Left kidney (tissue), 2 donors: Measurements from ENCODE around the gene TTC39B. TPM values are rescaled to one million over a fixed set of nuclear protein-coding genes. Genes with fewer than 3 reads are reported as not detected.
"Not testable (repeated sequence)": the region's sequence is repeated elsewhere in the genome, so short reads cannot be mapped to it uniquely, and the experiment has no call there.

ENCODE experiments used
- DNase-seq: peaks from one replicate; pipeline ENCODE4 v3.0.0-alpha.2; 2013
- polyA plus RNA-seq: library from polyadenylated mRNA; unstranded; fragments of 120-200 nt; gene quantifications from one replicate; pipeline ENCODE4 v1.2.1, GENCODE V29; 2013; ENCODE audit not compliant: insufficient read length

The TTC39B gene
- polyA plus RNA-seq, 1 donor, result 11.9 TPM

DNA sequence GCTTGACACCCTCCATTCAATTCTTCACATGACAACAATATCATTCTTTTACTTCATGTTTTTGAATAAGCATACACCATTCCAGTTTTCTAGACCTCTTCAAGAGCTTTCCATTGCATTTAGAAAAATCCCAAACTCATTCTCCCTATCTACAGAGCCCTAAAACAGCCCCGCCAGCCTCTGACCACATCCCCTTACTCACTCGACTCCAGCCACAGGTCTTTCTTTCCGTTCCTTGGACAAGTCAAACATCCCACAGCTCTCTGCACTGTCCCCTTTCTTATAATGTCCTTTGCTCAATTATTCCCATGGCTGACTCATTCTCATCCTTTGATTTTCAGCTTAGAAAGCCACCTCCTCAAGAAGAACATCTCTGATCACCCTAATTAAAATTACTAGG is 38.2 kb downstream of the TTC39B start:
- no peak for DNase-seq

DNA sequence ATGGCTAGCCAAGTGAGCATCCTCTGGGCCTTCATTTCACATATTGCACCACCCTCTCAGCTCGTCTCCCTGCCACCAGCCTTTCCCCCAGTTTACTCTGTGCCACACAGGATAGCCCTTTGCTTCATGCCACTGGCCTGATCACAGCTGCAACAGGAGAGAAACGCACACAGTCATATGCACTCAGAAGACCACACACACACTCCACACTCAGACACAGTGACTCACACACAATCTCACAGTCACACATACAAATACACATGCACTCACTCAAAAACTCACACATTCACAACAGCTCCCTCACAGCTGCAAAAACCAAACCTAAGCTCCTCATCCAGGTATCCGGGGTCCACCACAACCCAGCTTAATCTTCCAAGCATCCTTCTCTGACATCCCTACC is 38.7 kb downstream of the TTC39B start:
- no peak for DNase-seq

DNA sequence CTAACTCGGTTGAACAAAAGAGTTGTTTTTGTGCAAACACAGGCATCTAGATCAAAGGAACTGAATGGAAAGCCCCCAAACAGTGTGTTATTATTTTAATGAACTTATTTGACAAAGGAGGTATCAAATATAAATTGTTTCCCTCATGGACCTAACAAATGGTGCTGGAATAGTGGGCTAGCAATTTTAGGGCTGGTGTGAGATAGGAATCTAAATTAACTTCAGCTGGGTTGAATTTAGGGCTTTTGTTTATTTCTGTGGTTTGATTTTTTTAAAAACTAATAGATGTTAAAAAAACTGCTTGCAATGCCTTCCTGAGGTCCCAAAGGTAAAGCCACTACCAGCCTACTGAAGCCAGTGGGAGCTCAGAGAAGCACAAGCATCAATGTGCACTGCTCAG is 42.1 kb downstream of the TTC39B start:
- DNase-seq, result no peak

DNA sequence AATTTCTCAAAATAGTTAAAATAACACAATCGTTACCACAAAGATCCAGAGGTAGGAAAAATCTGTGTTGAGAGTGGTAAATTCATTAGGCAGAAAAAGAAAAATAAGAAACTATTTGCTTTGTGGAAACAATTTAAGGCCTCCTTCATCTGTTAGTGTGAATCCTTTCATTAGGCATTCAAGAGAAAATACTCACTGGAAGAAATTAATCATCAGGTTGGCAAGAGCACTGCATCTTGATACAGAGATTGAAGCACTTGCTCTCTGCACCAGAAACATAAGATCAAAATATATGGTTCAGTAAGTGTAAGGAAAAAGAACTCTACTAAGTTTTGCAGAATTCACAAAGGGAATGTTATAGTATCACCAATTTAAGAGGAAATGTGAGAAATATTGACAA is 44.4 kb downstream of the TTC39B start:
- DNase-seq, result no peak

DNA sequence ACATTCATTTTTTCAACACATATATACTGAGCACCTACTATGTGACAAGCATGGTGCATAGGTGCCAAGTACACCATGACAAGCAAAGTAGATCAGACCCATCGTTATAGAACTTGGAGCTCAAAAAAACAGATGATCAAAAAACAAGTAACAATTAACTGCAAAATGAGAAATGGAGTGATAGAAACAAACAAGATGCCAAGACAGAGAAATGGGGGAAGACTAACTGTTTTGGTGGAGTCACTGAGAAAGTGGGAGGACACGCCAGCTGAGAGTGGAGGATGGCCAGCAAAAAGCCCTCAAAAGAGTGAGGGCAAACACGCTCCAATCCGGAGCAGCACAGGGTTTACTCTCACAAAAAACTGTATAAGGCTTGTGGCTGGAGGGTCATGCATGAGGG is 50.6 kb downstream of the TTC39B start:
- no peak for DNase-seq

DNA sequence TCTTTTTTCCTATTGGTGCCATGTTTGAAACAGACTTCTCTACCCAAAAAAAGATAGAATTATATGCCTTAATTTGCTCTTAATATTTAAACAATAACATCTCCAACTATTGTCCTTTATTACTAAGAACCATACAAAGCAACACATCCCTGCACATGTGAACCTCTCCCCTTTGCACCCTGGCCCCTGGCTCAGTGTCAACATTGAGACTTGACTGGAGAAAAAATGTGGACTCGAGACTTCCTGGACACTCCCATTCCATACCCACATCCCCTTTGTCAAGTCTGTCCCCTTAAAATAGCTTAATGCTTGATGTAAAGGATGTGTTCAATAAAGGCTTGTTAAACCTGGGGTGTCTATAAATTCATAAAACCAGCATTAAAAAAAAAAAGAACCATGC is 53.2 kb downstream of the TTC39B start:
- DNase-seq, result no peak

DNA sequence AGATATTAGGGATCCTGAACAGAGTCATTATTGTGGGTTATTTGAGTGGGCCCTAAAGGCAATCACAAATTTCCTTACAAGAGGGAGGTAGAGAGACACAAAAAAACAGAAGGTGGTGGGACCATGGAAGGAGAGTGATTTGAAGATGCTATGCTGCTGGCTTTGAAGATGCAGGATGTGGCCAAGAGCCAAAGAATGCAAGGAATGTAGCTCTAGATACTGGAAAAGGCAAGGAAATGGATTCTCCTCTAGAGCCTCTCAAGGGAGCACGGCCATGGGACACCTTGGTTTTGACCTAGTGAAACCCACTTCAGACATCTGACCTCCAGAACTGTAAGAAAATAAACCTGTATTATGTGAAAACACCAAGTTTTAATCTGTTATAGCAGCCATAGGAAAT is 53.8 kb downstream of the TTC39B start:
- no peak for DNase-seq

DNA sequence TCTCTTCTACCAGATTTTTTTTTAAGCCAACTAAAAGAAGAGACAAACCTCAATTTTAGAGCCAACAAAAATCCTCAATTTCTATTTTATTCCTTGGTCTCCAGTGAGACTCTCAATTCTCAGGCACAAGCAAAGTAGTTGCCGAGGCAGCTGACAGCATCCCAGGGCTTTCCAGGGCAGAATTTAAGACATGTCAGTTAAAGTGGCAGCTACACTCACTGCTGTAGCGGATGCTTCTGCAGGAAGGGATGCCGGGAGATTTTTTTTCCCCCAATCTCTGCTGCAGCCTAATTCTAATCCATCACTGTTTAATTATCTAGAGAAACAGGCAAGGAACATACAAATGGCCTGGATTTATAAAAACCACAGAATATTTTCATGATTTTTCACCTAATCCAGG is 57.0 kb downstream of the TTC39B start:
- DNase-seq, result no peak

DNA sequence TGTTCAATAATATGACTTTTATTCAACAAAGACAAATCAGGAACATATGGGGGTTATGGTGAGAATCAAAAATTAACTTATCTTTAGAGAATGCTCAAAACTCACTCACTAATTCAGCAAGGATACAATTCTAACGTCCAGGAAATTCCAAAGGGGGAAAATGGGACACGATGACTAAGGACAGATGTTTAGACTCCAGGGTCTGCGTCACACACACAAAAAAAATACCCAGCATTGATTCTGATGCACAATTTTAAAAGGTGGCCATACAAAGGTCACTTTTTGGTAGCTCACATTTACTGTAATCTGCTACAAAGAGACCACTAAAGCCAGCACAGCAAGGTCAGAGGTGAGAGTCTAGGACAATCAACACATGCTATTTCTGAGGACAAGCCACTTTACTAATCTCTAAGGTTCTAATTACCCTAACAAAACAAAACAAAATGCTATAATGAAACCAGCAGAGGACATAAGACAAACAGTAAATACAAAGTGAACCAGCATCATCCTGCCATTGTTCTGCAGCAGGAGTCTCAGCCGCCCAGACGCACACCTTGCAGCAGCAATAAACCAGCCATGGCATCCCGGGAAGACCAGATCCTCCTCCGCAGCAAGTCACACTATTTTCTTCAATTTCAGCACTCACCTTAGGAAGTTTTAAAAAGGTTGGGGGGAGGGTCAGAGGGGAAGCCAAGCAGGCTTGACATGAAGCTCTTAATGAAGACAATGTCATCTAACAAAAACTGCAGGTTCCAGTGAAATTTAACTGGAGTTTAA is 57.8 kb downstream of the TTC39B start:
- peak; percentile 31 for DNase-seq

DNA sequence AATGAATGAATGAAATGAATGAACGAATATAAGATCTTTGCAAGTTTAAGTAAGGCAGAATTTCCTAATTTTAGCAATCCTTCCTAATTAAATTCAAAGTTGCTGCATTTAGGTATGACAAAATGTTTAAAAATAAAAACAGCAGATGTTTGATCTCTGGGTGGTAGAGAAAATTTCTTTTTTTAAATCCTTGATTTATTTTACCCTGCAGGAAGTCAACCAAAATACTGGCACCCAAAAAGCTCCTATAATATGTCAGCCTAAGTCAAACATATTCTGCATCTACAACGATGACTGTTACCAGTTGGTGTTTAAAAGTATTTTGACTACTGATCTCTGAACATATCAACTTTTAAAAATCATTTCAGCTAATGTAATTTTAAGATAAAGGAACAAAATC is 58.4 kb downstream of the TTC39B start:
- no peak for DNase-seq

DNA sequence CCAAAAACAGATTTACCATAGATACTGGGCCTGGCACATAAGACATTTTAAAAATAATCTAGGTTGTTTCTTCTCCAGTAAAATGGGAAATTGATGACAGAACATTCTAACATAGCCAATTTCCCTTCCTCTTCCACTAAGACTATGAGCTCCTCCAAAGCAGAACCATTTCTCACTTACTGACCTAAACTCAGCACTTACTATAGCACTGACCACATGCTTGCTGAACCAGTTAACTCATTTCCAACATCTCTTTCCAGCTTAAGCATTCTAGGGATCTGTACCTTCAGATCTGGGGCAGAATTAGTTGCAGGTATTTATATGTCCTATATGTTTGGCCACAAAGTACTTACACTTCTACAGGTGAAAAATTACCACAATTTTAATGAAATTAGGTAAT is 58.9 kb downstream of the TTC39B start:
- no peak for DNase-seq

DNA sequence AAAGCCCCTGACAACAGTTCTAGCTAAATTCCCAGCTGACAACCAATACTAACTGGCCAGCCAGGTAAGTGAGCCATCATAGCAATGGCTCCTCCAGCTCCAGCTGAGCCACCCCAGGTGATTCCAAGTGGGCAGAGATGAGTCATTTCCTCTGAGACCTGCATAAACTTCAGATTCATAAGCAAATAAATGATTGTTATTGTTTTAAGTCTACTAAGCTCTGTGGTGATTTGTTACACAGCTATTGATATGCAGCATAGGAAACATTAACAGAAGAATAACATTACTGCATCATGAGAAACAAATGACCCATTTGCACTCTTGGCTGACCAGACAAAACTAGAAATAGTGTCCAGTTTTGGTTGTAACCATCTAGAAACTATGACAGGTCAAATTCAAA is 60.3 kb downstream of the TTC39B start:
- no peak for DNase-seq

DNA sequence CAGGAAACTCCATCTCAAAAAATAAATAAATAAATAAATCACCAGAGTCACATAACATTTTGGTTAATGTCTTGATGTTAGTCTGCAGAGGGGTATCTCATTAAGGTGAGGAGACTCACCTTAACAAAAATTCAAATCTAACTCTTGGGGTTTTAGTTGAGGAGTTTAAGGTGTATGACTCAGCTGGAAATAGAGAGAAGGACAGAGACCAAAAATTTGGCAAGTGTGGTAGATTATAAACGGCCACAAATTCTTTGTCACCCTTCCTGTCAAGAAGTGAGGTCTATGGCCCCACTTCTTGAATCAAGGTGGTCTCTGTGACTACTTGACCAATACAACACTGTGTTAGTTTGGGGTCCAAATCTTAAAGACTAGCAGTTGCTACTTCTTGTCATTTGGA is 60.8 kb downstream of the TTC39B start:
- no peak for DNase-seq

DNA sequence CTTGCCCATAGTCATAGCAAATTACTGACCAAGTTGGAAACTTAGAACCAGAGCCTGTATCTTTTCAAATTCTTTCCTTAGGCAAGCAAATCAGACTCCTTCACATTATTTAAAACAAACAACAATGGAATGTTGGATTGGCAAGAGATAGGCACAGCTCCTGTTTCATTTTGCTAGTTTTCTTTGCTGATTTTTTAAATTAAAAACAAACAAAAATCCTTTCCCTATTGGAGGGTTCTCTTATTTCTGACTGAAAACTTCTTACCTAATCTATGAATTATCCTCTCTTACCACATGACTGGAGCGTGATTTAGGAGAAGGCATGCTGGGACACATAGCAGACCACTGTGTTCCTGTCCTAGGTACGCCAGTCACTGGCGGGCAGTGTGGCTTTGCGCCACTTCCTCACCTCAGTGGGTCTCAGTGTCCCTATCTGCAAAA is 63.0 kb downstream of the TTC39B start:
- no peak for DNase-seq

DNA sequence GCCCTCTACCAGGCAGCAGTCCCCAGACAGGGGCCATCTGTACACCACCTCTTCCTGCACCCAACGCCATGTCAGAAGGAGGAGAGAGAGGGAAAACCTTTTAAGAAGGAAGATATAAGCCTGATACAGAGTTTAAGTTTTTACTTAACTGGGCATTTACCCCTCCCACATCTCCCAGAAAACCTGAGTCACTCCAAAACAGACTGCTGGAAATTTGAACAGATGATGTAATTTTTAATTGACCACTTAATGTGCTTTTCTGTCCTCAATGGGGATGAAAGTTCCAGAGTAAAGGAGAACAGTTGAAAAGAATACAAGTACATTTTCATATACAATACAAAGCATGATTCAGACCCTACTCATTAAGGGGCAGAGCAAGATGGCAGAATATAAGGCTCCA is 63.9 kb downstream of the TTC39B start:
- DNase-seq, result no peak

DNA sequence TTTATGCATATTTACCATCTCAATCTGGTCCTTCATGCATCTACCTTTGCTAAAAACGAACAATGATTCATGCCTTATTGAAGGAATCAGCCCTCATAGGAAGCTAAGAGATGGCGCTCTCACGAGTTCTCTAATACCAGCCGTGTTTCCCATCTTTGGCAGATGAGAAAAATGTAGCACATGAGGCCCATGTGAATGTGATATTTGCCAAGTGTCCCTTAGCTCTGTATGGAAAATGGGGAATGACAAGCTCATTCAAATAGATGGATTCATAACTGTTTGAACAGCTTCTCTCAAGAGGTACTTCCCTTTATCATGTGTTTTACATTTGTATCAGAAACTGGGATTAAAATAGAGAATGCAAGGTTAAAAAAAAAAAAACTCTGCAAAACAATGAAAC is 66.1 kb downstream of the TTC39B start:
- DNase-seq, result no peak

DNA sequence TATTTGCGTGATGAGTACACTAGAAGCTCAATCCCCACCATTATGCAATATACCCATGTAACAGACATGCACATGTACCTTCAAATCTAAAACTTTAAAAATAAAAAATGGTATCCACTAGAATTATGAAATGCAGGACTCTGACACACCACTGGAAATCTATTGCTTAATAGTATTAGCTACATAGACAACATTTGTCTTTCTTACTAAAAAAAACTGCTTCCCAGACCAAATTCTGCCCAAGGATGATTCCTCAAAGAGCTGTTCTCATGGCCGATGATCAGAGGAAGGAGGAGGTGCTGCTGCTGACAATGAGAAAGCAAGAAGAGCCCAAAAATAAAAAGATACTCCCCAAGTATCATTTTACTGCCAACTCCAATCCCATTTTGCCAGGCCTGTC is 67.2 kb downstream of the TTC39B start:
- DNase-seq, result no peak

DNA sequence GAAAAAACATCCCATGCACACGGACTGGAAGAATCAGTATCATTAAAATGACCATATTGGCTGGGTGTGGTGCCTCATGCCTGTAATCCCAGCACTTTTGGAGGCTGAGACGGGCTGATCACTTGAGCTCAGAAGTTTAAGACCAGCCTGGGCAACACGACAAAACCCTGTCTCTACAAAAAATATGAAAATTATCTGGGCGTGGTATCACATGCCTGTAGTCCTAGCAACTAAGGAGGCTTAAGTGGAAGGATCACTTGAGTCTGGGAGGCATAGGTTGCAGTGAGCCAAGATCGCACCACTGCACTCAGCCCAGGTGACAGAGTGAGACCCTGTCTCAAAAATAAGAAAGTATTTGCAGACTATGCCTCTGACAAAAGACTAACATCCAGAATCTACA is 68.4 kb downstream of the TTC39B start:
- DNase-seq, result no peak

DNA sequence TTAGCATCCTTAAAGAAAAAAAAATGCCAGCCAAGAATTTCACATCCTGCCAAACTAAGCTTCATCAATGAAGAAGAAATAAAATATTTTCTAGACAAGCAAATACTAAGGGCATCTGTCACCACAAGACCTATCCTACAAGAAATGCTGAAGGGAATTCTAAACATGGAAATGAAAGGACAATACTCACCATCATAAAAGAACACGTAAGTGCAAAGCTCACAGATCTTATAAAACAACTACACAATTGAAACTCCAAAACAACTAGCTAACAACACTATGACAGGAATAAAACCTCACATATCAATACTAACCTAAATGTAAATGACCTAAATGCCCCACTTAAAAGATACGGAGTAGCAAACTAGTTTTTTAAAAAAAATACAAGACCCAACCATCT is 71.4 kb downstream of the TTC39B start:
- no peak for DNase-seq

DNA sequence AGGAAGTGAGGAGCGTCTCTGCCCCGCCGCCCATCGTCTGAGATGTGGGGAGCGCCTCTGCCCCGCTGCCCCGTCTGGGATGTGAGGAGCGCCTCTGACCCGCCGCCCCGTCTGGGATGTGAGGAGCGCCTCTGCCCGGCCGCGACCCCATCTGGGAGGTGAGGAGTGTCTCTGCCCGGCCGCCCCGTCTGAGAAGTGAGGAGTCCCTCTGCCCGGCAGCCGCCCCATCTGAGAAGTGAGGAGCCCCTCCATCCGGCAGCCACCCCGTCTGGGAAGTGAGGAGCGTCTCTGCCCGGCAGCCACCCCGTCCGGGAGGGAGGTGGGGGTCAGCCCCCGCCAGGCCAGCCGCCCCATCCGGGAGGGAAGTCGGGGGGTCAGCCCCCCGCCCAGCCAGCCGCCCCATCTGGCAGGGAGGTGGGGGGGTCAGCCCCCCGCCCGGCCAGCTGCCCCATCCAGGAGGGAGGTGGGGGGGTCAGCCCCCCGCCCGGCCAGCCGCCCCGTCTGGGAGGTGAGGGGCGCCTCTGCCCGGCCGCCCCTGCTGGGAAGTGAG is 73.0 kb downstream of the TTC39B start:
- DNase-seq, result not testable (repeated sequence)

DNA sequence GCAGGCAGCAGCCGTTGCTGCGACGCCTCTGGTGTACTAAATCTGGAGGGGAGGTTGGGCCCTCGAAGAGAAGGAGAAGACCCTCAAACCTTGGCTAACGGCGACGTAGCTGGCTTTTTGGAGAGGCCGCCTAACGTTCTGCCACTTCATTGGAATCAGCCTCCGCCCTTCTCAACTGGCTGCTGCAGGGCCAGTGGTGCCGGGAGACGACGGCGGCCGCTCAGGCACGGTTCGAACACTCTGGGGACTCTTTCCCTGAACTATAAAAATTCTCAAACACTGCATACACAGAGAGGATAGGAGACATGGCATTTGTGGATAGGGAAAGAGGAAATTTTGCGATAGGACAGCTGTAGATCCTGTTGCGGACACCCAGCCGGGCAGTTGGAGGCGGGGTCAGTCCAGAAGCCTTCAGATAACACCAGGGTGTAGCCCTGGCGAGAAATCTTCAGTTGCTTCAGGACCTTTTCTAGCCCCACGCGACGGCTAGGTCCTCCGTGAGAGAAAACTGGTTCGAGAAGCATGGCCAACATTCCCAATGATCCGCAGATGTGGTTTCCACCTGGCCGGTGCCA is 74.2 kb downstream of the TTC39B start:
- not testable (repeated sequence) for DNase-seq

DNA sequence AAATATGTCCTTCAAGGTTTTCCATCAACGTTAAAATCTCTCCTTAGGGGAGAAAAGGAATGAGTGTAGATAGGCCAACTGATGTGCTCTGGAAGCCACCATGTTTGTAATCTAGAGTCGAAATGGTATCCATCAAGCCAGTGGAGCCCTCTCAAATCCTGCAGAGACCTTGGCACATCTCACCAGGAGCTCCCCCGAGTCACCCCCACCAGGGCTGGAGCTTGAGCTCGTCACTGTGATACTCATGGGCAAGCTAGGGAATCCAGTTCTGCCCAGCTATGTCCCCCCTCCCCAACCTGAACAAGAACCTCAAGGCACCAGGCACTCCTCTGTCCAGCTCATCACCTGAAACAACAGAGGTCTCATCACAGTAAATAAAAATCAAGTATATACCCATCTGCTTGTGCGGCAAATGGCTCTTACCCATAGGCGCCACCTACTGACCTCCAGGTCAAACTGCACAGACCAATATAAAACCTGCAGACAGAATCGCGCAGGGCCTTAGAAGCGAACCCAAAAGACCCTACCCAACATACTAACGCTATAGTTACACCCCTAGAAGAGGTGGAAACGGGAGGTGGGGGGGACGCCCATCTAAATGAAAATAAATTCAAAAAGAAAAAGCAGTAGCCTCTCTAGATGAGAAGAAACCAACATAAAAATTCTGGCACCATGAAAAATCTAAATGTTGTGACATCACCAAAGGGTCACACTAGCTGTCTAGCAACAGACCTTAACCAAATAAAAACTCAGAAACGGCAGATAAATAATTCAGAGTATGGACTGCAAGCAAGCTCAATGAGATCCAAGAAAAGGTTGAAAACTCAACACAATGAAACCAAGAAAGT is 75.0 kb downstream of the TTC39B start:
- no peak for DNase-seq

DNA sequence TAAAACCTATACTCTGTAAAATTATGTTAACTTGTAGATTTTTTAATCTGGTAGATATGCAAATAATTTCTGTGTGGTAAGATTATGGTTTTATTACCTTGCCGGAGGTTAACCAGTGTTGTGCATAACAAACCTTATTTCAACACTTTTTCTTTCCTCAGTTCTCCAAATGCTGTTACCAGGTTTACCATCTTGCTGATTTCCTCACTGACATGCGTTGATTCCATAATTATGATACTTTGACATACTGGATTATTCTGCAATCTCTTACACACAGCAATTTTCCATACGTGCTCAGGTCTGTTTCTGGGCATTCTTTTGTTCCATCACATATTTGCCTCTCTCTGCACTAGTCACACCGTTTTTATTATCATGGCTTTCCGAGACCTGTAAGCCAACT is 77.6 kb downstream of the TTC39B start:
- no peak for DNase-seq
